ENCODE results near the gene ZNF414.
"Not testable (repeated sequence)": the region's sequence is repeated elsewhere in the genome, so short reads cannot be mapped to it uniquely, and the experiment has no call there.

The ZNF414 gene

DNA sequence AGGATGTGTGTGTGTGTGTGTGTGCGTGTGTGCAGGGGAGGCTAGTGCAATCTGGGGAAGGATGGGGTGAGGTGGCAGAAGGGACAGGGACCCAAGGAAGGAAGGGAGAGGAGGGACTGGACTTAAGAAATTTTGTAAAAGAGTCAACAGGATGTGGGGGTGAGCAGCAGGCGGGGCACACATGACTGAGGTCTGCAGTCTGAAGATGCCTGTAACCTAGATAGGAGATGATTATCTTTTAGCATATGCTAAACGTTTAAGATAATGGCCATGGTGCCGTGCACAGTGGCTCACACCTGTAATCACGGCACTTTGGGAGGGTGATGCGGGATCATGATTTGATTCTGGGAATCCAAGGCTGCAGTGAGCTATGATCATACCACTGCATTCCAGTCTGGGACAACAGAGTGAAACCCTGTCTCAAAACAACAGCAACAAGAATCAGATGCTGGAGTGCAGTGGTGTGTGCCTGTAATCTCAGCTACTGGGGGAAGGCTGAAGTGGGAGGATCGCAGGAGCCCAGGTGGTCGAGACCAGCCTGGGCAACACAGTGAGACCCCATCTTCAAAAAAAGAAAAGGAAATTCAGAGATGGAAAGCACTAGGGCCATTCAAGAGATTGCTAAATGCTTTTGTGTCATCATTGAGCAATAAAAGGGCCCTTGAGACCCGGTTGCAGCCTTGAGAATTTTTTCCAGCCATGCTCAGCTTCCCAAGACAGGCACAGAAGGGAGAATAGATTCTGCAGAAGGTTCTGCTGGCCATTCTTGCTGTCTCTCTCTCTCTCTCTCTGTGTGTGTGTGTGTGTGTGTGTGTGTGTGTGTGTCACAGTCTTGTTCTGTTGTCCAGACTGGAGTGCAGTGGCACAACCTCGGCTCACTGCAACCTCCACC is 3.8 kb upstream of the ZNF414 start:
- no peak for DNase-seq

DNA sequence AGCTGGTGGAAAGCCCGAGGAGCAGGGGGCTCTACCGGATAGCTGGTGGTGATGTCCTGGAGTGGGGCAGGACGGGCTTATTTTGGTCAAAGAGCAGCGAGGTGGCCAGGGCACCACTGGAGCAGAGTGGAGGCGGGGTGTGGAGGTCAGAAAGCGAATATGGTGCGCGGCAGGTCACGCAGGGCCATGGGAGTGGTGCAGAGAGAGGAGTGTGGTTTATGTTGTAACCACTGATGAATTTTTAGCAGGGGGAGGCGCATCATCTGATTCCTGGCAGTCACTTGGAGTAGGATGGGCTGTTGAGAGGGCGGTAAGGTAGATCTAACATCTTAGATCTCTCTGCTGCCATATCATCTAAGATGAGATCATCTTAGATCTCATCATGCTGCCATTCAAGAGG is 1.4 kb upstream of the ZNF414 start:
- peak in 1 of 2 donors; percentile 49 for DNase-seq

DNA sequence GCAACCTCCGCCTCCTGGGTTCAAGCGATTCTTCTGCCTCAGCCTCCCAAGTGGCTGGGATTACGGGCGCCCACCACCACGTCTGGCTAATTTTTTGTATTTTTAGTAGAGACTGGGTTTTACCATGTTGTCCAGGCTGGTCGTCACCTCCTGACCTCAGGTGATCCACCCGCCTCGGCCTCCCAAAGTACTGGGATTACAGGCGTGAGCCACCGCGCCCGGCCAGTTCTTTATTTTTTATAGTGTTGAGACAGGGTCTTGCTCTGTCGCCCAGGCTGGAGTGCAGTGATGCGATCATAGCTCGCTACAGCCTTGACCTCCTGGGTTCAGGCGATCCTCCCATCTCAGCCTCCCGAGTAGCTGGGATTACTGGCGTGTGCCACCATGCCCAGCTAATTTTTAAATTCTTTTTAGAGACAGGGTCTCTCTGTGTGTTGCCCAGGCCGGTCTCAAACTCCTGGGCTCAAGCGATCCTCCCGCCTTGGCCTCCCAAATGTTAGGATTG is 590 bp upstream of the ZNF414 start:
- DNase-seq: not testable (repeated sequence)

DNA sequence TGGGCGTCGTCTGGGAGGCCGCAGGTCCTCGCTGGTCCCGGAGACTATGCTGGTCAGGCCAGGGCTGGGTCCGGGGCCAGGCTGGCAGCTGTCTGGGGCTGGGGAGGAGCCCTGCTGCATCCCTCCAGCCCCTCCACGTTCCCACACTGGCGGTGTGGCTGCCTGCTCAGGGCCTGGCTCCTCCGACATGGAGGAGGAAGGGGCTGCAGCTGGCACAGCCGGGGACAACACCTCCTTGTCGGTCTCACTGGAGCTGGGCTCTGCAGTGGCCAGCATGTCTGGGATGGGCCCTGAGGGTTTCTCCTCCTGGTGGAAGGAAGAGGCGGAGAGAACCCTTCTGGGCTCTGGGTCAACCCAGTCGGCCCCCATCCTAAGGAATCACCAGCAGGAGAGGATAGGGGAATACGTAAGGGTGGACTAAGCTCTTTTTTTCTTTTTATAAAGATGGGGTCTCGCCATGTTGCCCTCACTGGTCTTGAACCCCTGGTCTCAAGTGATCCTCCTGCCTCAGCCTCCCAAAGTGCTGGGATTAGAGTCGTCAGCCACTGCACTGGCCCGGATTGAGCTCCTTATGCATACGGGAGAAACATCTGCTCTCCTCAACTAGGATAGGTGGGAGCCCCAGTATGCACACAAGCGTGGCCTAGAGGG is 806 bp downstream of the ZNF414 start:
- DNase-seq: no peak

DNA sequence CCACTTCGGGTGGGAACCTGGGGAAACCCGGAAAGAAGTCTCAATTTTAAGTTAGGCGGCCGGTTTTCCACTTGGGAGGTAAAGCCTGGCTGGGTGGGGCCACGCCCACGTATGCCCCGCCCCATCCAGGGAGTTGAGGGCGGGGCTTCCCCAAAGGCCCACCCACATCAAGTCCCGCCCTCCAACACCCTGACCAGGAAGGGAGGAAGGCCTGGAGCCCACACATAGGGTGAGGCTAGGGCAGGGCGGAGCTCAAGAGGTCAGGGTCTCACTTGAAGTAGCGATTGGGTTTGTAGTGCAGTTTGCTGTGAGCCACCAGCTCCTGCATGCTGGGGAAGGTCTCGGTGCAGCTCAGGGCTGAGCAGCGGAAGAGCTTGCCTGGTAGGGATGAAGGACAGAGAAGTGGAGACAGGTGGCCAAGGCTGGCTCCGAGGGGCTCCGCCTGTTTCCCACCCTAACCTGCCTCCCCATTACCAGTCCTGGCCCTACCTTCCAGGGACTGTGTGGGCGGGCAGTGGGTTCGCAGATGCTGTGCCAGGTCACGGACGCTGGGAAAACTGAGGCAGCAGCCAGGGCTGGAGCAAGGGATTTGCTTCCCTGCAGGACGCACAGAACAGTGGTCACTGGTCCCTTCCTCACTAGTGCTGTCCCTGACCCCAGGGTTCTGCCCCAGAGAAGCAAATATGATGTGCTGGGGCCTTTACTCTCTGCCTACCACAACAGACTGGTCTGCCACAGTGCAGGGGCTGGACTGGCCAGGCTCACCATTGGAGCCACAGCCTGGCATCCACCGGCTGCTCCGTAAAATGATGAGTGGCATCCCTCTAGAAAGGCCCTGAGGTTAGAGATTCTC is 1.6 kb downstream of the ZNF414 start:
- DNase-seq: no peak

DNA sequence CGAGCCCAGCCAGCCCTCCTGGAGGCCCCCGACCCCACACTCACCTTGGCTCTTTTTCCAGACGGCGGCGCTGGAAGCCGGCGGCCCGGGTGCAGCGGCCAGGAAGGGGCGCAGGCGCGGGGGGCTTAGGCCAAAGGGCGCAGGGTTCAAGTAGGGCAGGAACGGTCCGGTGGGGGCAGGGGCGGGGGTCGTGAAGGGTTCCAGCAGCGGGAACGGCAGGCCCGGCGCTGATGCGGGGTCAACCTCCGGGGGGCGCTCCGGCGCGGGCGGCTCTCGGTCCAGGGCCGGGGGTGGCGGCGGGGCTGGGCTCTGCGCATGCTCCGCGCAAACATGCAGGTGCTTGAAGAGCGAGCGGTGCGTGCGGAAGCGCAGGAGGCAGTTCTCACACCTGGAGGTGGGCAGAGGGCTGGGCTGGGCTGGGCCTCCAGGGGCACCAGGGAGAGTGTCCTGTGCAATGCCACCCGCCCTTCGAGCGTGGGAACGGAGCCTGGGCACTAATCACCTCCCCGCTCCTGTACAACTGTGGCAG is 2.3 kb downstream of the ZNF414 start:
- DNase-seq: no peak

DNA sequence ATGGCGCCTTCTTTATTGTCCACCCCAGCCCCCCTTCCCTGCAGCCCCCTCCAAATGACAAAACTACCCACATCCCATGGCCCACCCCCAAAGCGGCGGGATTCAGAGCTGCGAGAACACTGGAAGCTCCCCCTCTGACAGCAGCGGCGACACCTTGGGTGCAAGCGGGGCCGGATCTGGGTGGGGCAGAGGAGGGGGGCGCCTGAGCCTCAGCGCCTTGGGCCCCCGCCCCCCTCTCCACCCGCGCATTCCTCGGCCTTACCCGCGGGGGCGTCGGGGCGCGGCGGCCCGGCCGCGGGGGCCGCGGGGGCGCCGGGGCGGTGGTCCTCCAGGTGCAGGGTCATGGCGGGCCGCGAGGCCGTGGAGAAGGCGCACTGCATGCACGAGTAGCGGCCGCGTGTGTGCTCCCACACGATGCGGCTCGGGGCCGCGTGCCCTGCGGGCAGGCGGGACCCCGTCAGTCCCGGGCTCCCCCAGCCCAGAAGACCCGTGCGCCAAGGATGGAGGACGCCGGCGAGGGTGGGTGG is 3.3 kb downstream of the ZNF414 start:
- no peak for DNase-seq

DNA sequence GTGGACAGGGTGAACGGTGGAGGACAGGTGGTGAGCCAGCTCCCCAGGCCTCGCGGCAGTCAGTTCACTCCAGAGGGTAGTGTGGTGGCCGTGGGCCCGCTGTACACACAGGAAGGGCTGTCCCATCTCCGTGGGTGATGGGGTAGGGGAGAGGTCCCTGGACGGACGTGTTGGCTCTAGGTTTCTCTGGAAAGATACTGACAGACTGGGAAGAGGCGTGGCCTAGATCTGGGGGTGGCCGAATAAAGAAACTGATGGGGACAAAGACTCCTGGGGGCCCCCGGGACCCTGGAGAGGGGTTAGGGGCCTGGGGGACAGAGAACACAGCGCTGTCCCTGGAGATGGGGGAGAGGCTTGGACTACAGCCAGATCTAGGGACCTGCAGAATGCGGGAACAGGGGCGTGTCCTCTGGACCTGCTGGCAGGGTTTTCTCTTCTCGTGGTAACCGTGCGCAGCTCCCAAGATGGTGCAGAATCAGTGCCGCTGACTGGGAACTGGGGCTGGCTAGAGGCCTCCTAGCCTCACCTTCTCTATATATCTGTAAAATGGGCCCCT is 7.5 kb downstream of the ZNF414 start:
- DNase-seq: no peak

DNA sequence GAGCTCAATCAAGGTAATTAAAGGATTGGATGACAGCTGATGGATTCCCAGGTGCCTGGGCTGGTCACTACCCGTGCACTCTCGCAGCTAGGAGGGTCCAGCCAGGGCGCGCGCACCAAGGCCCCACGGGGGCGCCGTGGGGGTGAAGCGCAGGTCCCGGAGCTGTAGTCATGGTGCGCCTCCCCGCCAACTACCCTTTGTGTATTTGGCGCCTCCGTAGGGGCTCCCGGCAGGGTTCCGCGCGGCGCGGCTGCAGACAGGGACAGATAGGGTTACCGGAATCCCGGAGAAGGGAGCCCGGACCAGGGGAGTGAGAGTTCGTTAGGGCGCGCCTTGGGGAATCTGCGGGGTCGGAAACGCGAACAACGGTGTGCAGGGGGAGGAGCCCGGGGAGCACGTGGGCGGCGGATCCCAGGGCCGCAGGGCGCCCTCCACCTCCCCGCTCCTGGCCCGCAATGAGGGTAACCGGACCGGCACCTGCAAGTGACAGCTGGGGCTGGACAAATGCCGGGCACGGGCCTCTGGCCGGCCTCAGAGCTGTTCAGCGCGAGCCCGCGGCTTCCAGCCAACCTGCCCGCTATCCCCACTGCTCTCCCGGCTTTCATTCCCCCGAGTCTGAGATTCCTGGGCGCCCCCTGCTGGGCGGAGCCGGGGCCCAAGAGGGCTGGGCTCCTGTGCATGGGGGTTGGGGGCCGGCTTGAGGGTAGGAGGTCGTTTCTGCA is 8.1 kb downstream of the ZNF414 start:
- peak; percentile 77 to 80 for DNase-seq

DNA sequence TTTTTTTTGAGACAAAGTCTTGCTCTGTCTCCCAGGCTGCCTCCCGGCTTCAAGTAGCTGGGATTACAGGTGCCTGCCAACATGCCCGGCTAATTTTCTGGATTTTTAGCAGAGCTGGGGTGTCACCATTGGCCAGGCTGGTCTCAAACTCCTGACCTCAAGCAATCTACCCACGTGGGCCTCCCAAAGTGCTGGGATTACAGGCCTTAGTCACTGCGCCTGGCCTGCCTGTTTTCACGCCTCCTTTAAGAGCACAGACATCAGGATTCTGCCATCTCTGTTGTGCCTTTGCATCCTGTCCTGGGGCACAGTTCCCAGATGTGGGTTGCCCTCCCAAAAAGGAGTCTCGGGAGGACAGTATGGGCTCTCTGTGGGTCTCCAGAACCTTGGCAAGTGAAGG is 9.0 kb downstream of the ZNF414 start:
- DNase-seq: no peak

DNA sequence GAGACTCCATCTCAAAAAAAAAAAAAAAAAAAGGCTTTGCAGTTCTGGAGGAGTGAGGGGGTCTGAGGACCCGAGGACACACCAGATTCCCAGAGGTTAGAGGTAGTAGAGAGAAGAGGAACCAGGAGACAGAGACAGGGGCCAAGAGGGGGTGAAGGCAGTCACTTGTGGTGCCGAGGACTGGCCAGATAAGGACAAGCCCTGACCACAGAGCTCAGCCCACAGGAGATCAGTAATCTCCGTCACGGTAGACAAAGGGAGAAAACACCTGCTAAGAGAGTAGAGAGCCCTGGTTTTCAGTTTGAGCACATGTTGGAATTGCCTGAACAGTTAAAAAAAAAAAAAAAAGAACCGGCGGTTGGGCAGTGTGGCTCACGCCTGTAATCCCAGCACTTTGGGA is 9.8 kb downstream of the ZNF414 start:
- no peak for DNase-seq

DNA sequence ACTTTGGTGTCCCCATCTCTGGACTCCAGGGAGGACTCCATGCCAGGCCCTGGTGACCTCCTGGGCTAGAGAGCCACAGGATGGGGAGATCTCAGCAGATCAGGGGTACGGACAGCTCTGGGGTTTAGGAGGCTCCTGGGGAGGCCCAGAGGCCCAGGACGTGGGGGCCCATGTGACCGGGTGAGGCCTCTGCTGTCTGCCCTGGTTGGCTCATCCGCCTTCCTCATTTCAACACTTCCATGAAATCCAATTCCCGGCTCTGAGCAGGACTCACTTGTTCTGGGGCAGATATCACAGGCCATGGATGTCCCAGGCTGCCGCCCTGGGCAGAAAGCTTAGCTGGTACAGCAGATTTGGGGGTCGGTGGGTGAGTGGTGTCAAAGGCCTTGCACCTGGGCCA is 10.5 kb downstream of the ZNF414 start:
- no peak for DNase-seq

DNA sequence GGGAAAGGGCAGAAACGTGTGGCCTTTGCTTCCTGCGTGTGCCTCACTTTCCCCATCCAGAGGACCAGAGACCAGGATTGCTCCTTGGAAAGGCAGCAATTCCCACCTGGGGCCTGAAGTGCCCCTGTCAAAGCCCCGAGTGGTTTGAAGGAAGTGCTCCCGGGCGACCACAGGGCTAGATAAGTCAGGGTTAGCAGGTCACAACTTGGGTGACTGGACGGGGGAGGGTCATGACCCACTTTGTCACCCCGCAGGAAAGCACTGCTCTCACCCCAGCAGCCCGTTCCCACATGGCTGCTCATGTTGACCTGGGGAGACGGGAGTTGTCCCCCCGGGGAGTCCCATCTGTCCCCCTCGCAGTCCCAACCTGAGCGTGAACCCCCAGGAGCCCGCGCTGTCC is 12.0 kb downstream of the ZNF414 start:
- no peak for DNase-seq

DNA sequence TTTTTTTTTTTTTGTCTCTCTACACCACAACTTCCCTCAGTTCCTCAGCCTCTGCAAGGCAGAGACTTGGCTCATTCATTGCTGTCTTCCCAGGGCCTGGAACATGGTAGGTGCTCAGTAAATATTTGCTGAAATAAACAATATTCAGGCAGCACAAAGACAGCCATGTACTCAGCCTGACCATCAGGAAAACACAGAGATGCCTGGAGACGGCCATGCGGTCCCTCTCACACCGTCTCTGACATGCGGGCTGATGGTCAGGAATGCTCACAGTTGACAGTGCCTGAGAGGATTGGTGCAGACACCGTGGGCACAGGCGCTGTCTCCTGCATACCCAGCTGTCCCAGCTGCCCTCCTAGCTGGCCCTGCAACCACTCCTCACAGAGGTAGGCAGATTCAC is 12.5 kb downstream of the ZNF414 start:
- DNase-seq: no peak

DNA sequence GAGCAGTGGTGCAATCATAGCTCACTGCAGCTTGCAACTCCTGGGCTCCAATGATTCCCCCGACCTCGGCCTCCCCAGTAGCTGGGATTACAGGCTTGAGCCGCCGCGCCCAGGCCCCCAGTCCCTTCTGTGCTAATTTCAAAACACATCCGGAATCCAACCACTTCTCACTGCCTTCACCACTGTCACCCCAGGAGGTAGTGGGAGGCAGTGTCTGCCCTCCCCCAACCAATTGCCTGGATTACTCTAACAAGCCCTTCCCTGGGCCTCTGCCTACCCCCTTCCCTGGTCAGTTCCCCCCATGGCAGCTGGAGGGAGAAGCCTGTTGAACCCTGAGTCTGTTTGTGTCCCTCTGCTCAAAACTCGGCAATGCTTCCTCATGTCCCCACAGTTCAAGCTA is 13.8 kb downstream of the ZNF414 start:
- DNase-seq: no peak

DNA sequence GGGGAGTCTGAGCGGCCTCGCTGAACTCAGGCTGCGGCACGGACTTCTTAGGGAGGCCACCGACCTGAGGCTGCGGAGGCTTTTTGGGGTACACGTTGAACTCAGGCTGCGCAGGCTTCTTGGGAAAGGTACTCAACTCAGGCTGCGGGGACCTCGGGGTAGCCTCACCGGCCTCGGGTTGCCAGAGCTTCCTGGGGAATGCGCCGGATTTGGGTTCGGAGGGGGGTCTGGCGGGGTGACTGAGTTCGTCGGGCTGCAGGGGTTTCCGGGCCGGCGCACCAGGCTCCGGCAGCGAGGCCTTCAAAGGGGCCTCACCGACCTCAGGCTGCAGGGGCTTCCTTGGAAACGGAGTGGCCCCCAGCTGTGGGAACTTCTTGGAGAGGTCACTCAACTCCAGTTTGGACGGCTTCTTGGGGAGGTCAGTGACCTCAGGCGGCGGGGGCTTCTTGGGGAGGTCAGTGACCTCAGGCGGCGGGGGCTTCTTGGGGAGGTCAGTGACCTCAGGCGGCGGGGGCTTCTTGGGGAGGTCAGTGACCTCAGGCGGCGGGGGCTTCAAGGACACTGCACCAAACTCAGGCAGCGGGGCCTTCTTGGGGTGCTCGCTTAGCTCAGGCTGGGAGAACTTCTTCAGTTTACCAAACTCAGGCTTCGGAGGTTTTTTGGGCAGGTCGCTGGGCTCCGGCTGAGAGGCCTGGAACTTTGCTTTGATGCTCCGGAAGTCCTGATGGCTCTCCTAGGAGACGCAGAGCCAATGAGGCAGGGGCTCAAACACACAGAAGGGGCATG is 14.7 kb downstream of the ZNF414 start:
- DNase-seq: no peak

DNA sequence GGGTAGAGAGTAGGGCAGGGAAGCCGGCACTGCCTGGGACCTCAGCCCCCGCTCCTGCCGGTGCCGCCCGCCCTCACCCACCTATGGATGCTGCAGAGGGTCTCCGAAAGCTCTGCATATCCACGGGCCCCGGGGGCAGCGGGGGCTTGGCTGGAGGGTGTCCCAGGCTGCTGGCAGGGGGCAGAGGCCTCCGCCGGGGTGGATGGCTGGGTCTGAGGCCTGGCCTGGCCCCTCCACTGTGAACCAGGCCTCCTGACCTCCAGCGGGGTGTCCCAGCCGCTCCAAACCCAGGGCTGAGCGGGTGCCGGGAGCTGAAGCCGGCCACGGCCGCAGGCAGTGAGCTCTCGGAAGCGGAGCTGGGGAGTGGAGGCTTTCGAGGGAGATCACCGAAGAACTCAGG is 15.7 kb downstream of the ZNF414 start:
- no peak for DNase-seq

DNA sequence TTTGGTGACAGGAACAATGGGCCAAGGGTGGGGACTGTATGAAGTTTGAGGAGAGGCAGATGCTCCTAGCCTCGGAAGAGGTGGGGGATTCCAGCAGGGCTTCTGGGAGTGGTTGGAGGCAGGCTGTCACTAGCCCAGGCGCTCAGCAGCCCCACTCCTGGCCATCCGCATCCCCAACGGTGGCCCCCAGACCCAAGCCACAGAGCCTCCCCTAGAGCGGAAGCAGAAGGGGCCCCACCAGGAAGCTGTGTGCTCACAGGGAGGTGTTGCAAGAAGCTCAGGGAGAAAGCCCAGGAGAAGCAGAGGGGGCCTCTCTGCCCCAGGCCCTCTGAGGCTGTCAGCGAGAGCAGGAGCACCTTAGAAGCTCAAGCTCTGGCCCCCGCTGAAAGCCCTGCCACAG is 19.8 kb downstream of the ZNF414 start:
- no peak for DNase-seq

DNA sequence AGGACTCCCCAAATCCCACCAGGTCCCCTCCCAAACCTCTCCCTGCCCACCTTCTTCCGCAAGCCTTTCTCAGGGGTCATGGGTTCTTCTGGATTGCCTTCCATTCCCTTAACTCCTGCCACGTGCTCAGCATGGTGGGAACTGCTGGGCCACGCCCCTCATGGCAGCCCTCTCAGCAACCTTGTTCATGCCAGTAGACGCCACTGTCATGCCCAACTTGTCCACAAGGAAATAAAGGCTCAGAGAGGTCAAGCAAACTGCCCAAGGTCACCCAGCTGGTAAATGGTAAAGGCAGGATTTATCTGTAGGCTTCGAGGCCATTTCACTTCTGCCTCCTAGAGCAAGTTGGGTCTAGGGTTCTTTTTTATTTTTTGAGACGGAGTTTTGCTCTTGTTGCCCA is 22.4 kb downstream of the ZNF414 start:
- DNase-seq: no peak

DNA sequence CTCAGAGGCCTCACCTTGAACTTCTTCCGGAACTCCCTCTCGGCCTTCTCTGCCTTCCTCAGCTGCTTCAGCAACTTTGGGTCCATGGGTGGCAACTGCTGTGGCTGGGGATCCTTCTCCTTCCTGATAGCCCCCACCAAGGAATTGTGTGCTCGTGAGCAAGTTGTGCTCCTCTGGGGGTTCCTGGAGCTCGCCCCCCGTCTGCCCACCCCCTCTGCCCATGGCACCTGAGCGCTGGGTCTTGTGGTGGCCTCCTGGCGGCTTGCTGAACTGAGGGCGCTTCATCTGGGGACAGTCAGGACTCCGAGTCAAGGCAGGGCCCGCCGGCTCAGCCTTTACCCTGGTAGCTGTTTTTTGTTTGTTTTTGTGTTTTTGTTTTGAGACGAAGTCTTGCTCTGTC is 23.1 kb downstream of the ZNF414 start:
- no peak for DNase-seq

DNA sequence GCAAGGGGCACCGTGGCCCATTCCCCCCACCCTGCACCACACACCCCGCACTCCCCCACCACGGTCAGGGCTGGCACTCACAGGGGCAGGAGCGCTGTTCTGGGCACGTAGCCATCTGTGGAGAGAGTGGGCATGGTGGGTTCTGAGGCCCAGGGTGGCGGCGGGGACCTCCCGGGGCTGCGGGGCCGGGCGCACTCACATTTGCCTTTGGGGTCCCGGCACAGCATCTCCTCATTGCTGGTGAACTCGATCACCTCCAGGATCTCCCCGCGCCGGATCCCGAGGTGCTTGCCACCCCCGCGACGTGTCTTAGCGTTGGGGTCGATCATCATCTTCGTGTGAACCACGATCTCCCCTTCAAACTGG is 23.6 kb downstream of the ZNF414 start:
- DNase-seq: no peak
